ENCODE results near the gene DDX1. TPM values are rescaled to one million over a fixed set of nuclear protein-coding genes. Genes with fewer than 3 reads are reported as not detected.

DDX1 gene
- total and polyA plus RNA-seq, 4 donors = 73.6 to 82.6 (median 77.8) TPM

DNA sequence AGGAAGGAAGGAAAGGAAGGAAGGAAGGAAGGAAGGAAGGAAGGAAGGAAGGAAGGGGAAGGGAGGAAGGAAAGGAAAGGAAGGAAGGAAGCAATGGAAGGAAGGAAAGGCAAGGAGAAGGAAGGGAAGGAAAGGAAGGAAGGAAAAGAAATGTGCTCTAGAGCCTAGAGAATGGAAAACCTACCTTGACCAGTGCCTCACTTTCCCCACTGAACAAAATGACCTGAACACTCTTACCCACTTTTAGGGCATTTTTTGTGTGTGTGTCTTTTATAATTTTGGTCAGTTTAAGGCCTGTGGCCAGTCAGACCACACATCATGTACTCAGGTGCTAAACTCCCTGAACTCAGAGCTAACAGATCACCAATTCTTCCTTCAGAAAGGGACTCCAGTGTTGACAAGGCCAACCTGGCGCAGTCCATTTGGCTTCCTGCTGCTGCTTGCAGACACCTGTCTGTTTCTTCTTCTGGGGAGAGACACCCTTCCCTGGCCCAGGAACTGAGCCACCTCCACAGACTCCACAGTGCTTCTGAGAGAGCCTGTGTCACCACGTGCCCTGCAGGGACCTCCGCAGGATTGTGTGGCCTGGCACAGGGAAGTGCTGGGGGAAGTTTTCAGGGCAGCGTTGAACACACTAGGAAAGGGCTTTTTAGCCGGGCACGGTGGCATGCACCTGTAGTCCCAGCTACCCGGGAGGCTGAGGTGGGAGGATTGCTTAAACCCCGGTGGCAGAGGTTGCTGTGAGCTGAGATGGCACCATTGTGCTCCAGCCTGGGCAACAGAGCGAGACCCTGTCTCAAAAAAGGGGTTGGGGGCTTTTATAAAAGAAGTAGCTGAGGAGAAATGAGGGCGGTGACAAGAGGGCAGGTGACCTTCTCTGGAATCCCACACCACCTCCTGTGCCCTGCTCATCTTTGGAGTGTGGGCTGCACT lies 57.2 kb downstream of the DDX1 start:
- DNase-seq = no peak
- H3K27ac ChIP-seq (ENCODE audit: low read depth in 1 of 2, low read length in 2 of 2) = no peak overlapping the region
- 90 to 92% methylated on average over 10 of the region's 10 CpGs for WGBS, 2 donors
- no peaks in the 10 kb centered on the region for H3K9me3 ChIP-seq (ENCODE audit: control insufficient read depth, low read length)
- H3K27me3 ChIP-seq (ENCODE audit: control insufficient read depth in 1 of 2, insufficient read depth in 2 of 2, low read length in 1 of 2) = no peaks in the 10 kb centered on the region
- intact Hi-C loops (cut with DNase I) = no loop called here
- H3K36me3 ChIP-seq (ENCODE audit: control insufficient read depth in 1 of 2, insufficient read depth in 2 of 2, low read length in 1 of 2) = no peaks in the 10 kb centered on the region
- no peak for ATAC-seq (ENCODE audit: low FRiP score)
- H3K4me1 ChIP-seq (ENCODE audit: control insufficient read depth in 1 of 2, insufficient read depth in 2 of 2, low read length in 2 of 2) = no peaks in the 10 kb centered on the region
- no peak overlapping the region for H3K4me3 ChIP-seq (ENCODE audit: low read length in 2 of 2)

DNA sequence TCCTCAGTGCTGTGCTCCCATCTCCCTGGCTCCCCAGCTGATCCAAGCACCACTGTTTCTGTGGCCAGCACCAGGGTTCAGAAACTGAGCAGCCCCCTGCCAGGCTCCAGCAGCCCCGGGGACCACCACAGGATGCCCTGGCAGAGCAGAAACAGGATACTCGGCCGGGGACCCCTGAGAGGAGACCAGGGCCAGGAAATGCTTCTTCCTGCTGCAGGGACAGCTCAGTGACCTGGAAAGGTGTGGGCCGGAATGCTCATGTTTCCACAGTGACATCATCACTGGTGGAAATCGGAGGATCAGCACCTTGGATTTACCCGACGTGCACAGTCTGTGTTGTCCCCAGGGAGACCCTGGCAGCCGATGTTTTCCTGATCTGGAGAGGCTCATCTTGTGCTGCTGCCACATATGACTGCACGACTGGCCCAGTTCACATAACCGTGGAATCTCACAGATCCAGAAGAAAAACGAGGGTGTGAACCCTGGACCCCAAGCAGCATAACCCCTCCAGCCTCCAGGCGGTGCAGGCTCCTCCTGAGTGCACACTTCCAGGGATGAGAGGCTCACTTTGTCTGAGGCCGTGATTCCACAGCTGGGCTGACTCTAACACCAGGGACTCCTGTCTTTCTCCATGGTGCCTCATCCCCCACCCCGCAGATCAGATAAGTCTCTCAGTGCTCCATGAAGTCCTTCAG lies 58.0 kb downstream of the DDX1 start:
- Histone ChIP-seq H3K4me3 (ENCODE audit: low read length in 2 of 2) (no peak overlapping the region), H3K27me3 (ENCODE audit: control insufficient read depth in 1 of 2, insufficient read depth in 2 of 2, low read length in 1 of 2) (no peaks in the 10 kb centered on the region), H3K4me1 (ENCODE audit: control insufficient read depth in 1 of 2, insufficient read depth in 2 of 2, low read length in 2 of 2) (no peaks in the 10 kb centered on the region), H3K36me3 (ENCODE audit: control insufficient read depth in 1 of 2, insufficient read depth in 2 of 2, low read length in 1 of 2) (no peaks in the 10 kb centered on the region), H3K9me3 (ENCODE audit: control insufficient read depth, low read length) (no peaks in the 10 kb centered on the region), H3K27ac (ENCODE audit: low read depth in 1 of 2, low read length in 2 of 2) (no peak overlapping the region)
- WGBS, 2 donors = 45 to 50% methylated on average over 14 of the region's 14 CpGs
- intact Hi-C loops (cut with DNase I) = no loop called here
- no peak for DNase-seq
- ATAC-seq (ENCODE audit: low FRiP score) = no peak

GRCh38 chr2:15650616-15651366 lies 59.1 kb downstream of the DDX1 start:
- no peaks in the 10 kb centered on the region for H3K4me1 ChIP-seq (ENCODE audit: control insufficient read depth in 1 of 2, insufficient read depth in 2 of 2, low read length in 2 of 2)
- no peaks in the 10 kb centered on the region for H3K27me3 ChIP-seq (ENCODE audit: control insufficient read depth in 1 of 2, insufficient read depth in 2 of 2, low read length in 1 of 2)
- ATAC-seq (ENCODE audit: low FRiP score) (no peak), DNase-seq (no peak)
- no peaks in the 10 kb centered on the region for H3K9me3 ChIP-seq (ENCODE audit: control insufficient read depth, low read length)
- H3K36me3 ChIP-seq (ENCODE audit: control insufficient read depth in 1 of 2, insufficient read depth in 2 of 2, low read length in 1 of 2) = no peaks in the 10 kb centered on the region
- no peak overlapping the region for H3K27ac ChIP-seq (ENCODE audit: low read depth in 1 of 2, low read length in 2 of 2)
- intact Hi-C loops (cut with DNase I) = no loop called here
- H3K4me3 ChIP-seq (ENCODE audit: low read length in 2 of 2) = no peak overlapping the region
- WGBS, 2 donors = 84 to 87% methylated on average over 11 of the region's 11 CpGs

- WGBS, 2 donors = 93 to 96% methylated on average over 7 of the region's 7 CpGs
- H3K27ac ChIP-seq (ENCODE audit: low read depth in 1 of 2, low read length in 2 of 2) = no peak overlapping the region
Observed at GRCh38 chr2:15651367-15651727, 59.7 kb downstream of the DDX1 start.

GRCh38 chr2:15652252-15652651 lies 60.6 kb downstream of the DDX1 start:
- Histone ChIP-seq H3K4me1 (ENCODE audit: control insufficient read depth in 1 of 2, insufficient read depth in 2 of 2, low read length in 2 of 2) (no peaks in the 10 kb centered on the region), H3K4me3 (ENCODE audit: low read length in 2 of 2) (no peak overlapping the region), H3K27me3 (ENCODE audit: control insufficient read depth in 1 of 2, insufficient read depth in 2 of 2, low read length in 1 of 2) (no peaks in the 10 kb centered on the region), H3K27ac (ENCODE audit: low read depth in 1 of 2, low read length in 2 of 2) (no peak overlapping the region), H3K9me3 (ENCODE audit: control insufficient read depth, low read length) (no peaks in the 10 kb centered on the region), H3K36me3 (ENCODE audit: control insufficient read depth in 1 of 2, insufficient read depth in 2 of 2, low read length in 1 of 2) (no peaks in the 10 kb centered on the region)
- ATAC-seq (ENCODE audit: low FRiP score) = no peak
- intact Hi-C loops (cut with DNase I) = no loop called here
- no peak for DNase-seq
- WGBS, 2 donors = 81 to 87% methylated on average over 8 of the region's 8 CpGs

More at GRCh38 chr2:15651367-15651727, 59.7 kb downstream of the DDX1 start:
- DNase-seq = no peak
- Histone ChIP-seq H3K27me3 (ENCODE audit: control insufficient read depth in 1 of 2, insufficient read depth in 2 of 2, low read length in 1 of 2) (no peaks in the 10 kb centered on the region), H3K9me3 (ENCODE audit: control insufficient read depth, low read length) (no peaks in the 10 kb centered on the region), H3K36me3 (ENCODE audit: control insufficient read depth in 1 of 2, insufficient read depth in 2 of 2, low read length in 1 of 2) (no peaks in the 10 kb centered on the region), H3K4me3 (ENCODE audit: low read length in 2 of 2) (no peak overlapping the region), H3K4me1 (ENCODE audit: control insufficient read depth in 1 of 2, insufficient read depth in 2 of 2, low read length in 2 of 2) (no peaks in the 10 kb centered on the region)
- intact Hi-C loops (cut with DNase I) = no loop called here
- ATAC-seq (ENCODE audit: low FRiP score) = no peak

DNA sequence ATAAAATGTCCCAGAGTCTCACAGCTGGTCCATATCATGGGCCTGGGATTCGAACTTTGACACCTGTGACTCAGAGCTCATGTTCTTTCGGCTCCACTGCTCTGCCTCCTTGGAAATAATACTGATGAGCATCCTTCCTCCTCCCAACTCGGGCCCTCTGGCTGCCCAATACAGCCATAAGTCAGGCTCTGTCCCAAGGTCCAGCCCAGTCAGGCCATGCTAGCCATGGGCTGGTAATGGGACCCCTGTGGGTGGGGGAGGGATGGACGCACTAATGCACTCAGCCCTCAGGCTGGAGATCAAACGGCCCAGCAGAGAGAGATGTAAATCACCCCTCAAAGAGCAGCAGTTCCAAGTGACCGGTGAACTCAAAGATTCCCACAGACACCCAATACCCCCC lies 61.1 kb downstream of the DDX1 start:
- 68% methylated on average over 6 of the region's 6 CpGs for WGBS, 2 donors
- DNase-seq (no peak), ATAC-seq (ENCODE audit: low FRiP score) (no peak)
- Histone ChIP-seq H3K27me3 (ENCODE audit: control insufficient read depth in 1 of 2, insufficient read depth in 2 of 2, low read length in 1 of 2) (no peaks in the 10 kb centered on the region), H3K4me3 (ENCODE audit: low read length in 2 of 2) (no peak overlapping the region), H3K9me3 (ENCODE audit: control insufficient read depth, low read length) (no peaks in the 10 kb centered on the region), H3K36me3 (ENCODE audit: control insufficient read depth in 1 of 2, insufficient read depth in 2 of 2, low read length in 1 of 2) (no peaks in the 10 kb centered on the region), H3K27ac (ENCODE audit: low read depth in 1 of 2, low read length in 2 of 2) (no peak overlapping the region), H3K4me1 (ENCODE audit: control insufficient read depth in 1 of 2, insufficient read depth in 2 of 2, low read length in 2 of 2) (no peaks in the 10 kb centered on the region)
- intact Hi-C loops (cut with DNase I) = no loop called here

- H3K27me3 ChIP-seq (ENCODE audit: control insufficient read depth in 1 of 2, insufficient read depth in 2 of 2, low read length in 1 of 2) = no peaks in the 10 kb centered on the region
- no peaks in the 10 kb centered on the region for H3K36me3 ChIP-seq (ENCODE audit: control insufficient read depth in 1 of 2, insufficient read depth in 2 of 2, low read length in 1 of 2)
- H3K4me3 ChIP-seq (ENCODE audit: low read length in 2 of 2) = no peak overlapping the region
- H3K4me1 ChIP-seq (ENCODE audit: control insufficient read depth in 1 of 2, insufficient read depth in 2 of 2, low read length in 2 of 2) = no peaks in the 10 kb centered on the region
- H3K27ac ChIP-seq (ENCODE audit: low read depth in 1 of 2, low read length in 2 of 2) = no peak overlapping the region
- H3K9me3 ChIP-seq (ENCODE audit: control insufficient read depth, low read length) = no peaks in the 10 kb centered on the region
- intact Hi-C loops (cut with DNase I) = no loop called here
- DNase-seq (no peak), ATAC-seq (ENCODE audit: low FRiP score) (peak; percentile 24)
- 83 to 87% methylated on average over 31 of the region's 31 CpGs for WGBS, 2 donors
Observed at GRCh38 chr2:15653806-15654726, 62.4 kb downstream of the DDX1 start.

DNA sequence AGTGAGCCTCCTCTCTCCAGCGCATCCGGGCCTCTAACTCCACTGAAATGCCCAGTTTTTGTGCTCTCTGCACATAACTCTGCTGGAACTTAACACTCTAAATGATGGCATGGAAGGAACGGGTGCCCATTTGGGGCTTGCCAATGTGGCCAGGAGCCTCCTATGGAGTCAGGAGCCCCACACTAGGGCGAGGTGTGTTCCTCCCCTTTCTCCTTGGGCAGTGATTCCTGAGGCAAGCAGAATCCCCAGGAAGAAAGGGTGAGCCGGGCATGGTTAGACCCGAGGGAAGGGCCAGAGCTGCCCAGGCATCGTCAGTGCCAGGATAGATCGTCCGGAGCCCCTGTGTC lies 63.0 kb downstream of the DDX1 start:
- no peak for DNase-seq
- Histone ChIP-seq H3K9me3 (ENCODE audit: control insufficient read depth, low read length) (no peaks in the 10 kb centered on the region), H3K36me3 (ENCODE audit: control insufficient read depth in 1 of 2, insufficient read depth in 2 of 2, low read length in 1 of 2) (no peaks in the 10 kb centered on the region), H3K4me1 (ENCODE audit: control insufficient read depth in 1 of 2, insufficient read depth in 2 of 2, low read length in 2 of 2) (no peaks in the 10 kb centered on the region), H3K4me3 (ENCODE audit: low read length in 2 of 2) (no peak overlapping the region), H3K27ac (ENCODE audit: low read depth in 1 of 2, low read length in 2 of 2) (no peak overlapping the region), H3K27me3 (ENCODE audit: control insufficient read depth in 1 of 2, insufficient read depth in 2 of 2, low read length in 1 of 2) (no peaks in the 10 kb centered on the region)
- ATAC-seq (ENCODE audit: low FRiP score) = no peak
- 88 to 89% methylated on average over 9 of the region's 9 CpGs for WGBS, 2 donors
- intact Hi-C loops (cut with DNase I) = no loop called here

All from aorta (tissue), 5 donors.